Testis (tissue), 3 donors: ENCODE results near the gene DAG1. TPM values are rescaled to one million over a fixed set of nuclear protein-coding genes. Genes with fewer than 3 reads are reported as not detected.
A peak's percentile ranks its signal among the peaks of the same experiment; 100 is the strongest.

Experiments used
- DNase-seq: peaks from one replicate; pipeline ENCODE4 v3.0.0-alpha.2; 2019
- H3K27ac ChIP-seq, 2 donors: fragments of 200-600 bp; sonication (generic); one replicate each; pipeline ENCODE4 v1.5.1; 2019
- H3K27me3 ChIP-seq: fragments of 200-600 bp; sonication (generic); one replicate; pipeline ENCODE4 v1.5.1; 2019
- H3K36me3 ChIP-seq: fragments of 200-600 bp; sonication (generic); one replicate; pipeline ENCODE4 v1.5.1; 2017; ENCODE audit warnings: low read depth; ENCODE audit errors: missing control alignments
- H3K4me1 ChIP-seq: fragments of 200-600 bp; sonication (generic); one replicate; pipeline ENCODE4 v1.5.1; 2019
- H3K4me3 ChIP-seq, 2 donors: fragments of 200-600 bp; sonication (generic); one replicate each; pipeline ENCODE4 v1.5.1; 2017 to 2019
- H3K9me3 ChIP-seq: fragments of 200-600 bp; sonication (generic); one replicate; pipeline ENCODE4 v1.5.1; 2017
- POLR2A ChIP-seq: fragments of 450-650 bp; IDR thresholded peaks from one replicate; pipeline ENCODE4 v1.6.1; 2017; ENCODE audit warnings: antibody characterized with exemption, mild to moderate bottlenecking, moderate library complexity
- WGBS, 2 donors: methylation state at CpG; one replicate each; pipeline ENCODE4 v1.1.5; 2018; 5-methylcytosine and 5-hydroxymethylcytosine counted together
- intact Hi-C: fragments of 100-400 bp; cut with DNase I; formaldehyde crosslinking; loops from one replicate; pipeline ENCODE4 v1.15.1; 2023; ENCODE audit warnings: low total_unique reads
- polyA plus RNA-seq: library from polyadenylated mRNA; stranded (reverse); fragments of 350-450 nt; fragmentation: Illumina TruSeq; extraction: RNeasy Lipid Tissue Mini Kit (QIAGEN cat#74804); gene quantifications from one replicate; pipeline ENCODE4 v1.2.3, GENCODE V29; 2014; ENCODE audit warnings: low read depth, low replicate concordance; ENCODE audit not compliant: insufficient read depth
- total RNA-seq, 2 donors: library from RNA; depleted of rRNA; stranded (reverse); fragments of >200 nt; gene quantifications; one replicate each; pipeline ENCODE4 v1.2.3, GENCODE V29; 2016
- TF ChIP-seq, protein P1 (sequence below), 3 experiments: fragments of 450-650 bp in 2 of 3; fragments of 200-600 bp in 1 of 3; sonication (generic) in 1 of 3; IDR thresholded peaks; one replicate each; pipeline ENCODE4 v1.5.1; 2016 to 2019; ENCODE audit warnings: antibody characterized with exemption in 3 of 3, mild to moderate bottlenecking in 2 of 3, moderate library complexity in 1 of 3

The DAG1 gene
- total and polyA plus RNA-seq, 3 donors from 2014 or later = 85.8 to 216 (median 169) TPM

DNA sequence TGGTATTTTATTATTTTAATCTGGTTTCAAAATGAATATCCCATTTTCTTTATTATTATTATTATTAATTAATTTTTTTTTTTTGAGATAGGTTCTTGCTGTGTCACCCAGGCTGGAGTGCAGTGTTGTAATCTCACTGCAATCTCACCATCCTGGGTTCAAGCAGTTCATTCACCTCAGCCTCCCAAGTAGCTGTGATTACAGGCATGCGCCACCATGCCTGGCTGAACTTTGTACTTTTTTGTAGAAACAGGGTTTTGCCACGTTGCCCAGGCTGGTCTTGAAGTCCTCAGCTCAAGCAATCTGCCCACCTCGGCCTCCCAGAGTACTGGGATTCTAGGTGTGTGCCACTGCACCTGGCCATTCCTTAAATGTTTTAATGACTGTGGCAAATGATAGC, 28.6 kb downstream of the DAG1 start:
- WGBS, 2 donors = 78 to 84% methylated on average over 3 of the region's 3 CpGs
- H3K27ac ChIP-seq = no peak overlapping the region
- H3K4me1 ChIP-seq = peaks cover 20% of the 10 kb centered on the region
- TF ChIP-seq, protein P1, sequence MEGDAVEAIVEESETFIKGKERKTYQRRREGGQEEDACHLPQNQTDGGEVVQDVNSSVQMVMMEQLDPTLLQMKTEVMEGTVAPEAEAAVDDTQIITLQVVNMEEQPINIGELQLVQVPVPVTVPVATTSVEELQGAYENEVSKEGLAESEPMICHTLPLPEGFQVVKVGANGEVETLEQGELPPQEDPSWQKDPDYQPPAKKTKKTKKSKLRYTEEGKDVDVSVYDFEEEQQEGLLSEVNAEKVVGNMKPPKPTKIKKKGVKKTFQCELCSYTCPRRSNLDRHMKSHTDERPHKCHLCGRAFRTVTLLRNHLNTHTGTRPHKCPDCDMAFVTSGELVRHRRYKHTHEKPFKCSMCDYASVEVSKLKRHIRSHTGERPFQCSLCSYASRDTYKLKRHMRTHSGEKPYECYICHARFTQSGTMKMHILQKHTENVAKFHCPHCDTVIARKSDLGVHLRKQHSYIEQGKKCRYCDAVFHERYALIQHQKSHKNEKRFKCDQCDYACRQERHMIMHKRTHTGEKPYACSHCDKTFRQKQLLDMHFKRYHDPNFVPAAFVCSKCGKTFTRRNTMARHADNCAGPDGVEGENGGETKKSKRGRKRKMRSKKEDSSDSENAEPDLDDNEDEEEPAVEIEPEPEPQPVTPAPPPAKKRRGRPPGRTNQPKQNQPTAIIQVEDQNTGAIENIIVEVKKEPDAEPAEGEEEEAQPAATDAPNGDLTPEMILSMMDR (IDR thresholded peaks at IDR 0.05) = no peak
- no peak for TF ChIP-seq POLR2A
- DNase-seq = no peak
- H3K36me3 ChIP-seq = no peaks in the 10 kb centered on the region
- intact Hi-C loops = no loop called here
- H3K9me3 ChIP-seq = no peaks in the 10 kb centered on the region
- H3K4me3 ChIP-seq = no peak overlapping the region
- H3K27me3 ChIP-seq = no peaks in the 10 kb centered on the region

DNA sequence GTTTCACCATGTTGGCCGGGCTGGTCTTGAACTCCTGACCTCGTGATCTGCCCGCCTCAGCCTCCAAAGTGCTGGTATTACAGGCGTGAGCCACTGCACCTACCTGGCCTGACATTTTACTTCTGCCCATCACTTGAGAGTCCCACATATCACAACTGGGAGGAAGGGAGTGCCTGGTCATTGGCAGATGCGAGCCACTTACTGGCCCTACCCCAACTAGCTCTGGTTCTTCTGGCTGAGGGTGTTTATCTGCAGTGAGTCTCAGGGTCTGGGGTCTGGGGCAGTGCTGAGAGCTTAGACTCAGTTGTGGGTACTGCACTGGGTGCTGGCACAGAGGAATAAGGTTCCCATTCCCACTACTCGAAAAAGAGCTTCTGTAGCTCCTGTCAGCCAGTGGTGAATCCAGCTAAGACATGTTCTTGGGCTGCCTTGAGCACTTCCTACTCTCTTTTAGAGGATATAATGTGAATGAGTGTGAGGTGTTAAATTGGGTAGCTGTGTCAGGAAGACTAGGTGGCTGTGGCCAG, 30.2 kb downstream of the DAG1 start:
- Histone ChIP-seq H3K4me1 (peaks cover 12% of the 10 kb centered on the region), H3K36me3 (no peaks in the 10 kb centered on the region), H3K9me3 (no peaks in the 10 kb centered on the region), H3K27ac (peak overlapping the region; percentile 32 to 60), H3K27me3 (no peaks in the 10 kb centered on the region), H3K4me3 (no peak overlapping the region)
- TF ChIP-seq, protein P1 (IDR thresholded peaks at IDR 0.05) = no peak
- no peak for TF ChIP-seq POLR2A
- no peak for DNase-seq
- intact Hi-C loops = no loop called here
- 60 to 93% methylated on average over 1 to 6 of the region's 6 CpGs for WGBS, 2 donors

DNA sequence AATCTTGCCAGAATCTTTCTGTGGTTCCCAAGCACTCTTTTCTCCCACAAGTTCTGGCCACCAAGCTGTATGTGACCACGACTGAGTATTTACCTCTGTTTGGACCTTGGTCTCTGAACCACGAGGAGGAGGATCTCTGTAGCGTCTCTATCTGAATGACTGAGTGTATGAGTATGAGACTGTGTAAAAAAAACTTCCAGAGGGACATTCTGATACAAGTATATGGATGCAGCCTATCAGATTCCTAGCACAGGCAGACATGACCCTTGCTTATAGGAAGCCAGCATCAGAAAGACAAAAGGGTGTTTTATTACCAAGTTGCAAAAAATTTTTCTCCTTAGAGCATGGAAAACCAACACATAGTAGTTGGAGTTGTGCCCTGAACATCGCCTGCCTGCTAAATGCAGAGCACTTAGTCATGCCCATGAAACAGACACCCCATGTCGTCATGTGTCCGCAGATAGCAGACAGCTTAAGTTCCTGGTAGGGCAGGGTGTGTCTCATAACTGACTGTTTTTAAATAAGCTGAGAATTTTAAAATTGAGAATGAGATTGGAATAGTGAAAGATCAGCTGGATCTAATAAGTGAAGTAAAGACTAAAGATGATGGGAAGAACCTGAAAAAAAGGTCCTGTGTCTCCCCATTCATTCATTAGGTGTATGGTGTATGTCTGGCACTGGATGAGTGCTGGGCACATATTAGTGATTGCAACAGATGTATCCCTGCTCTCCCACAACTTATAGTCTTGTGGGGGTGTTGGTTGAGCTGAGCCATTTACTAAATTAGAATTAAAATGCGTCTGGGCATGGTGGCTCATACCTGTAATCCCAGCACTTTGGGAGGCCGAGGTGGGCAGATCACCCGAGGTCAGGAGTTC, 30.9 kb downstream of the DAG1 start:
- intact Hi-C loops = no loop called here
- no peaks in the 10 kb centered on the region for H3K36me3 ChIP-seq
- 47 to 56% methylated on average over 9 of the region's 9 CpGs for WGBS, 2 donors
- peaks cover 12% of the 10 kb centered on the region for H3K4me1 ChIP-seq
- H3K9me3 ChIP-seq = no peaks in the 10 kb centered on the region
- H3K4me3 ChIP-seq = no peak overlapping the region
- peak overlapping the region; percentile 50 to 60 for H3K27ac ChIP-seq
- no peak for TF ChIP-seq POLR2A
- TF ChIP-seq, protein P1 (IDR thresholded peaks at IDR 0.05) = no peak
- DNase-seq = peak; percentile 67
- H3K27me3 ChIP-seq = no peaks in the 10 kb centered on the region

DNA sequence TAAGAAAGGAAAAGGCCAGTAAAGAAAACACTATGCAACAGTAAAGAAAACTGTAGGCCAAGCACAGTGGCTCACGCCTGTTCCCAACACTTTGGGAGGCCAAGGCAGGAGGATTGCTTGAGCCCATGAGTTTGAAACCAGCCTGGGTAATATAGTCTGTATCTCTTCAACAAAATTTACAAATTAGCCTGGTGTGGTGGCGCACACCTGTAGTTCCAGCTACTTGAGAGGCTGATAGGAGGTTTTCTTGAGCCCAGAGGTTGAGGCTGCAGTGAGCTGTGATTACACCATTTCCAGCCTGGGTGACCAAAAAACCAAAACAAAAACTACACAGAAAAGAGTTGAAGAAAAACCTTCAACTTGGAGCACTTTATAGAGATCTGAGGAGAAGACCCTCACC, 31.8 kb downstream of the DAG1 start:
- peak overlapping the region; percentile 50 to 60 for H3K27ac ChIP-seq
- 93 to 97% methylated on average over 2 of the region's 2 CpGs for WGBS, 2 donors
- no peak overlapping the region for H3K4me3 ChIP-seq
- no peaks in the 10 kb centered on the region for H3K36me3 ChIP-seq
- no peaks in the 10 kb centered on the region for H3K9me3 ChIP-seq
- TF ChIP-seq POLR2A = no peak
- peaks cover 12% of the 10 kb centered on the region for H3K4me1 ChIP-seq
- no peaks in the 10 kb centered on the region for H3K27me3 ChIP-seq
- intact Hi-C loops = no loop called here
- no peak for DNase-seq

DNA sequence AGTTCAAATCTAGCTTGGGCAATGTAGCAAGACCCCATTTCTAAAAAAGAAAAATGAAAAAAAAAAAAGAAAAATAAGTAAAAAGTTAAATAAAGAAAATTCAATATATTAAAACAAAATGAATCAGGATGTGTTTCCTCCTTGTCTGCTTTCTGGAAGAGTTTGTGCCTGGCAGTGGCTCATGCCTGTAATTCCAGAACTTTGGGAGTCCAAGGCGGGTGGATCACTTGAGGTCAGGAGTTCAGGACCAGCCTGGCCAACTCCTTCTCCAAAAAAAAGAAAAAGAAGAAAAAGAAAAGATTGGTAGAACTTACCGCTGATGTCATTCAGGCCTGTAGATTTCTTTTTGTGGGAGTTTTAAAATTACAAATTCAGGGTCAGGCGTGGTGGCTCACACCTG, 36.8 kb downstream of the DAG1 start:
- Histone ChIP-seq H3K36me3 (no peaks in the 10 kb centered on the region), H3K4me1 (no peaks in the 10 kb centered on the region), H3K9me3 (no peaks in the 10 kb centered on the region), H3K4me3 (no peak overlapping the region), H3K27me3 (no peaks in the 10 kb centered on the region), H3K27ac (no peak overlapping the region)
- intact Hi-C loops = no loop called here
- TF ChIP-seq, protein P1 (IDR thresholded peaks at IDR 0.05) = no peak
- TF ChIP-seq POLR2A = no peak
- DNase-seq = no peak
- WGBS, 2 donors = 65 to 66% methylated on average over 3 of the region's 3 CpGs
